Activated CD4-positive, alpha-beta T cell treated with anti-CD3 and anti-CD28 coated beads for 24 hours (primary cell): ENCODE results near the gene SLC6A12.

Experiments used
- DNase-seq, 2 donors: peaks; one replicate each; pipeline ENCODE4 v3.0.0-alpha.2; 2020; ENCODE audit warnings: low read depth in 2 of 2

The SLC6A12 gene

GRCh38 chr12:177980-178828, 35.8 kb downstream of the SLC6A12 start:
- no peak for DNase-seq

- DNase-seq: no peak
Measured at GRCh38 chr12:177336-177979, 36.5 kb downstream of the SLC6A12 start.

GRCh38 chr12:176321-177181, 37.4 kb downstream of the SLC6A12 start:
- DNase-seq: no peak

GRCh38 chr12:175759-176158, 38.2 kb downstream of the SLC6A12 start:
- DNase-seq: no peak

- no peak for DNase-seq
Measured at GRCh38 chr12:175250-175649, 38.7 kb downstream of the SLC6A12 start.

- no peak for DNase-seq
Measured at GRCh38 chr12:174596-174995, 39.4 kb downstream of the SLC6A12 start.

- no peak for DNase-seq
Measured at GRCh38 chr12:174124-174523, 39.8 kb downstream of the SLC6A12 start.

GRCh38 chr12:172732-173161, 41.2 kb downstream of the SLC6A12 start:
- DNase-seq: no peak

- DNase-seq: no peak
Measured at GRCh38 chr12:171743-172676, 41.9 kb downstream of the SLC6A12 start.

- no peak for DNase-seq
Measured at GRCh38 chr12:171276-171675, 42.7 kb downstream of the SLC6A12 start.

- DNase-seq: no peak
Measured at GRCh38 chr12:170371-171225, 43.4 kb downstream of the SLC6A12 start.

- DNase-seq: no peak
Measured at GRCh38 chr12:169528-170370, 44.2 kb downstream of the SLC6A12 start.

- DNase-seq: no peak
Measured at GRCh38 chr12:168763-169525, 45.0 kb downstream of the SLC6A12 start.

- DNase-seq: no peak
Measured at GRCh38 chr12:167959-168600, 45.9 kb downstream of the SLC6A12 start.

GRCh38 chr12:166425-167075, 47.4 kb downstream of the SLC6A12 start:
- no peak for DNase-seq

GRCh38 chr12:165862-166368, 48.0 kb downstream of the SLC6A12 start:
- no peak for DNase-seq

GRCh38 chr12:164207-164606, 49.8 kb downstream of the SLC6A12 start:
- no peak for DNase-seq
